GM19035 (cell line): Measurements from ENCODE around the gene AP1S1.

Experiments
- ATAC-seq: cut with Tn5 transposase; IDR thresholded peaks from one replicate; pipeline ENCODE4 v1.9.1; 2021; ENCODE audit not compliant: unreplicated experiment

The AP1S1 gene

DNA sequence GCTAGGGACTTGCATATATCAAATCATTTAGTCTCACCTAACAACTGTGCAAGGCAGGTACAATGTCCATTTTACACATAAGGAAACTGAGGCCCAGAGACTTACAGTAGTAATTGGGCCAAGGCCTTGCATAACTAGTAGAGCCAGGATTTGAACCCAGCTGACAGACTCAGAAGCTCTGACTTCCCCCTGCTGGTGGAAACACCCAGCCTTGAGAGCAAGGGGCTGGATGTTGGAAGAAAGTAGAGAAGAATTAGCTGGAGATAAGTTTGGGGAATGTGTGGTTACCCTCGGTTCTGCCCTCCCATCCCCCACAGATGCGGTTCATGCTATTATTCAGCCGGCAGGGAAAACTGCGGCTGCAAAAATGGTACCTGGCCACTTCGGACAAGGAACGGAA, 2.0 kb downstream of the AP1S1 start:
- no peak for ATAC-seq

DNA sequence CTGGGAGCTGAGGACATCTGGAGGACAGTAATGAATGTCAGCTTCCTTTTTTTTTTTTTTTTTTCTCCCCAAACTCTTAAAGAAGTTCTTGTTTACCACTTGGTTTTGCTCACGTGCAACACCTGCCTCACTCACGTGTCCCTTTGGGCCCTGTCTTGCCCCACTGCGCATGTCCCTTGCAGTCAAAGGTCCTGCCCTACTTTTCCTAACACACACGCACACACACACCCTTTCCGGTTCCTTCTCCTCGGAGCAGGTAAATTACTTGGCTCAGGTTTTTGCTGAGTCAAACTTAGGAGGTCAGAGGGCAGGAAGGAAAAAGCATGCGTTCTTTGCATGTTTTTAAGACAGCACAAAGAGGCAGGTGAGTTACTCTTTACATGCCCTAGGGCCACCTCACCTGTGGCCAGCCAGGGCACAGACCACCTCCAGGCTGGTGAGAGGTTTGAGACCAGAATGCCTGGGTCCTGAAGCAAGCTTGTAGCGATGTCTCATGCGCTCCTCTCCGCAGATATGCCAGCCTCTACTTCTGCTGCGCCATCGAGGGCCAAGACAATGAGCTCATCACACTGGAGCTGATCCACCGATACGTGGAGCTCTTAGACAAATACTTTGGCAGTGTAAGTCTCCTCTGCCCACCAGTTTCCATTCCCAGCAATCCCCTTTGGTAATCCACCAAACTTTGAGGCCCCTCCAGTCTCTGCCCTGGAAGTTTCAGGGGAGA, 2.8 kb downstream of the AP1S1 start:
- no peak for ATAC-seq

DNA sequence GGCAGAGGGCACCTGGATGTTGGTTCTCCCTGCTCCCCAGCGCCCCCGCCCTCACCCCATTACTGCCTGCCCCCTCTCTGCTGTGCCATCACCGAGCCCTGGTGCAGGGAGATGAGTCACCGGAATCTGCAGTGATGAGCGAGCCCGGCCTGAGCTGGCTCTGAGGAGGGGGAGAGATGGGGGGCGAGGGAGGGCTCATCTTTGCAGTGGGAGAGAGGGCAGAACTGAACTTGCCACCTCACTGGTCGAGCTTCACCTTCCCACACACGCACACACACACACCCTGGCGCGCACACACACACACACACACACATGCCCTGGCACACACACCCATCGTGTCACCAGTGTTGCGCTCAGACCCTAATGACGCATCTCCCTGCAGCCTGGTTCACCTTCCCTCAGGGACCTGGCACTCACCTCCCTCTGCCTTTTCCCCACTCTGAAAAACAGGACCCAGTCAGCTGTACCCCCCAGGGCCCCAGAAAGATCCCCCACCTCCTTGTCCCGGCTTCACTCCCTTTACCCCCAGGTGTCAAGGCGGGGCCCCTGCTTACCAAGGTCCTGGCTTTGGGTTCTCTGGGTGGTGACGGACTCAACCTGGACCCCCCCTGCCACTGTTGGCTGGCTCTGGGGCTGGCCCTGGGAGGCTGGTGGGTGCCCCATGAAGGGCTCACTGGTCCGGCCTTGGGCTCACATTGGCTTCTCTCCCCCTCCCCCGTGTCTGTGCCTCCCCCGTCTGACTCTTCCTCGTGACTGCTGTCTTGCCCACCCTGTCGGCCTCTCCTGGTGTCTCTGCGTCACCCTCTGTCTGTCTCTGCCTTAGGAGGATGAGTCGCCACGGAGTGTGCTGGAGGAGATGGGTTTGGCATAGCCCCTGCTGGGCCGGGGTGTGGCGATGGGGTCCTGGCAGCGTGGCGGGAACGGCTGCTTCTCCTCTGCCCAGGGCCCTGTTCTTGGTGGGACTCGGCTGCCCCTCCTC, 5.7 kb downstream of the AP1S1 start:
- ATAC-seq: no peak

DNA sequence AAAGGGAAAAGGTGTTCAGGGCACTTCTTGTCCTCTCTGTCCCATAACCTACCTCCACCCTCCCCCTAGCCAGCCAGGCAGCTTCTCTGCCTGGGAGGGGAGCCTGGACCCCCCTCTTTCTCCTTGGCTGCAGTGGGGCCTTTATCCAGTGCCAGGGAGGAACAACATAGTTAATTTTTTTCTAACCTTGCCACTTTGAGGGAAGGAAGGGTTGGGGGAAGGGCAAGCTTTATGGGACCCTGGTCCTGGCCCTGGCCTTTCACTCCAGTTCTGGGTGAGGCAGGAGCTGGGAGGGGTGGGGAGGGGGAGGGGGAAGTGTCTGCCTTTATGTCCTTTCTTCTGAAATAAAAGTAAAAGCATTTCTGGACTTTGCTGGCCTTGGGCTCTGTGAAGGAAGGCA, 6.6 kb downstream of the AP1S1 start:
- no peak for ATAC-seq

DNA sequence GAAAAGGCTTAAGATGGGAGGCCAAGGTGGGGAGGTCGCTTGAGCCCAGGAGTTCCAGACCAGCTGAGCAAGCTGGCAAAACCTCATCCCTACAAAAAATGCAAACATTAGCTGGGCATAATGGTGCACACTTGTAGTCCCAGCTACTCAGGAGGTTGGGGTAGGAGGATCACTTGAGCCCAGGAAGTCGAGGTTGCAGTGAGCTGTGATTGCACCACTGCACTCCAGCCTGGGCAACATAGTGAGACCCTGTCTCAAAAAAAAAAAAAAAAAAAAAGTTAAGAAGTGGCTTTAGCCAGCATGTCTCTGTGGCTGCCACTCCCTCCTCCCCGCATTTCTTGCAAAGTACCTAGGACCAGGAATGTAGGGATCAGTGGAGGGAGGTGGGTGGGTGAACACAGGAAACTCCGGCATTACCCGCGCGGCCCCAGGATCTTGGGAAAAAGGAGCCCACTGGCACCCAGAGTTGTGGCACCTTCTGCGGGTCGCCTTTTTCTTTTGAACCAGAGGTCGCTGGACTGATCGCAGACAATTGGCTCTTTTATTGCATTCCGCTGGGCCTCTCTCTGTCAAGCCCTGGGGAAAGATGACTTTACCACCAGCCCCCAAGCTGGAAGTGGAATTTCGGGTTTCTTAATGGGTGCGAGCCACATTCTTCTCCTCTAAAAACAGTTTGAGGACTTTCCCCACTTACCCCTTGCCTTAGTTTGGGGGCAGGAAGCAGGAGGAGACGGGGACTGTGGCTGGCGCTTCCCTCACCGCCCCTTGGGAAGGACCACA, 7.6 kb downstream of the AP1S1 start:
- no peak for ATAC-seq

DNA sequence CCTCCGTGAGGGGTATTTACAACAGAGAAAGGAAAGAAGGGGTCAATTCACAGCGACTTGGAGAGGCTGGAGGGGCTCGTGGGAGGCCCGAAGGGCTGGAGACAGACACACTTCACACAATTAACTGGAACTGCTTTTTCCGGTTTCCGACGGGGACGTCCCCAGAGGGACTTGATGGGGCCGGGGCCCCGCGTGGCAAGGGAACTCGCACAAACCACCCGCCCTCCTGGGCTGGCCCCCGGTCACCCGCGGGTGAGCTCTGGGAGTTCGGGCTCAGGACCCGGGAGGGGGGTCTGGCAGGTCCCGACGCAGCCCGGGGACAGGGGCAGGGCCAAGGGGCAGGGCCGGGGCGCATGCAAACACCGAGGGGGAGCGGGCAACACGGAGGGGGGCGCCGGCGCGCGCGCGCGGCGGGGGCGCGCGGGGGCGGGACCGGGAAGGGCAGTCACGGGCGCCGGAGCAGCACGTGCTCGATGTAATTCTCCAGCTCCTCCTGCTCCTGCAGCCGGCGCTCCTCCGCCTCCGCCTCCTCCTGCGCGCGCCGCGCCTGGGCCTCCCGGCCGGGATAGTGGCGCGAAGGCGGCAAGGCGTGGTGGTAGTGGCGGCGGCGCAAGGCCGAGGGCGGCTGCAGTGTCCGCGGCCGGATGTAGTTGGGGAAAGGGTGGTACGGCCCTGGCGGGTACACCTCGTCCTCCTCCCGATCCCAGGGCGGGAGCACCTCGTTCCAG, 8.4 kb downstream of the AP1S1 start:
- ATAC-seq: no peak

DNA sequence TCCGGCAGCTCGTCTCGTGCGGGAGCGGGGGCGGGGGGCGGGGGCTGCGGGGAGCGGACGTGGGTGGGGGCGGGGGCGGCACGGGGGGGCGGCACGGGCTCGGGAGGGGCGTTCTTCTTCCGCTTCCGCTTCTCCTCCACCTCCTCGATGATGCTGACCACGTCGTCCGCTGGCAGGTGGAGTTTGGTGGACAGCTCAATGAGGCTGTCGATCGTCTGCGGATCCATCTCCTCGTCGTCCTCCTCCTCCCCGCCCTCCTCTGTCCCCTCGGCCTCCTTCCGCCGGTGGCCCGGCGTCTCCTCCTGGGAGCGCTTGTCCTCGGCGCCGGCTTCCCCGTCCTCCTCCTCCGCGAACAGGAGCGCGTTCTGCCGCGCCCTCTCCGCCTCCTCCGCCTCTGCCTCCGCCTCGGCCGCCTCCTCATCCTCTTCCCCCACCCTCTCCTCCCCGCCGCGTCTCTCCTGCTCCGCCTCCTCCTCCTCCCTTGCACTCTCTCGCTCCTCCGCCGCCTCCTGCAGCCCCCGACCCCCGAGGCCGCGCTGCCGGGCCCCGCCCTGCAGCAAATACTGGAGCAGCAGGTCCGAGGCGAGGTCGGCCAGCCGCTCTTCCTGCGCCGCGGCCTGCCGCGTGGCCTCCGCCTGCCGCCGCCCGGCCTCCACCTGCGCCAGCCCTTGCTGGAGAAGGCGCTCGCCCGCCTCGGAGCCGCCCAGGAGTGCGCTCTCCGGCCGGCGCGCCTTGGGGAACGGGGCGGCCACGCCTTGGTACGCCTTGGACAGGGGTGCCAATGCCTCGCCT, 9.2 kb downstream of the AP1S1 start:
- ATAC-seq: no peak

DNA sequence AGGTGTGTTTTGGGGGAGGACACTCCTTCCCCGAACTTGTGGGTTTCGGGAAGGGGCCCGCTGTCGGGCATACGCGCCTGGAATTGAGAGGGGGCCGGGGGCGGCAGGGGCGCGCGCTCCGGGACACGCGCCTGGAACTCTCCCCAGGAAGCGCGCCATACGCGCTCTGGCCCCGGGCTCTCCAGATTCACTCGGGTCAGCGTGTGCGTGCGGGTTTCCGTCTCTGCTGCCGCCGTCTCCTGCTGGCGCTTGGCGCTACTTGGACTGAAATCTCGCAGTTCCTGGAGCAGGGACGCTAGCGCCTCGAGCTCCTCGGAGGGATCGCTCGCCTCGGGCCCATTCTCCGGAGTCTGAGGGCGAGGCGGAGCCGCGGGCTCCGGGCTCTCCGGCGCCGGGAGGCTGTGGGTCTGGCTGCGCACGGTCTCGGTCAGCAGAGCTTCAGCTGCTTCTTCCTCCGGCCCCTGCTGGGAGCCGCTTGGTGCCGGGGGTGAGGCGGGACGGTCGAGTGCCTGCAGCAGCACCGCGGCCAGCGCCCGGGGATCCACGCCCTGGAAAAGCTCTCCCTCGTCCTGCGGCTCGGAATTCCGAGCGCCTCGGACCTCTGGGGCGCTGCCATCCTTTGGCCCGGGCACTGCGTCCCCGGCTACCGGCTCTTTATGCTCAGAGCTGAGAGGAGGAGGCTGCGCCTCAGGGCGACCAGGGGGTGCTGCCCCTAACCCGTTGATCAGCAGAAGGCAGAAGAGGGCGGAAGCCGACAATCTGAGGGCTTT, 10.0 kb downstream of the AP1S1 start:
- no peak for ATAC-seq

DNA sequence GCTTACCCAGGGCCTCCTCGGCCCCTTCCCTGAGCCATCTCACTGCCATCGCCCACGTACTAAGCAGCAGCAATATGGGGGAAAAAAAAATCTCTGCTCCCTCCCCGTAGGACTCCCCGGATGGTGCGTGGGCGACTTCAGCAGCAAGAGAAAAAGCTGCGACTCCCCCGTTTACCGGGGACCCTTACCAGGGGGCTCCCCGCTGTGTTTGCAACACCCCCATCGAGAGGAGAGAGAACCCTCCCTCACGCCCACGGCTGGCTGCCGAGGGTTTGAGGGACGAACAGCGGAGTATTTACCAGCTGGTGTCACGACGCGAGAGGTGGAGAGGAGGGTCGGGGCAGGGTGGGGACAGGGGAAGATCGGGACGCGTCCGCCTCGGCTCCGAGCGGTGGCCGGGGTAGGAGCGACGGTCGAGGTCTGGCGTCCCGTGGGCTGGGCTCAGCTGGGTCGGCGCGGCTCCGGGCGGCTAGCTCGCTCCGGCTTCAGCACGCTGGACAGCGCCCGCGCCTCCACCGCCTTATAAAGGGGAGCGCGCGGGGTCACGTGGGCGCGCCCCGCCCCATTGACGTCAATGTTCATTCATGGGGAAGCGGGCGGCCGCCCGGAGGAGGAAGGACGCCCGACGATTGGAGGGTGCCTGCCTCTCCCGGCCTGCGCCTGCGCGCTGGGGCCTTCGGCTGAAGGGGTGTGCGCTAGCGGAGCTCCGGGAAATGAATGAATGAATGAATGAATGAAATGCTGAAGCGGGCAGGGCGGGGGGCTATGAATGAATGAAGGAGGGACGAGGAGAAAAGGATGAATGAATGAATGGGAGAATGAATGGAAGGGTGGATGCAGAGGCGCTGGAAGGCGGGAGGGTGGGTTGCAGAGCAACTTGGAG, 11.0 kb downstream of the AP1S1 start, which contains the start of gene VGF:
VGF (minus strand) TSS at position 495 of the 883 bp plus-strand sequence. CDS start 726 bp downstream, outside the sequence.
- ATAC-seq: peak; percentile 69

DNA sequence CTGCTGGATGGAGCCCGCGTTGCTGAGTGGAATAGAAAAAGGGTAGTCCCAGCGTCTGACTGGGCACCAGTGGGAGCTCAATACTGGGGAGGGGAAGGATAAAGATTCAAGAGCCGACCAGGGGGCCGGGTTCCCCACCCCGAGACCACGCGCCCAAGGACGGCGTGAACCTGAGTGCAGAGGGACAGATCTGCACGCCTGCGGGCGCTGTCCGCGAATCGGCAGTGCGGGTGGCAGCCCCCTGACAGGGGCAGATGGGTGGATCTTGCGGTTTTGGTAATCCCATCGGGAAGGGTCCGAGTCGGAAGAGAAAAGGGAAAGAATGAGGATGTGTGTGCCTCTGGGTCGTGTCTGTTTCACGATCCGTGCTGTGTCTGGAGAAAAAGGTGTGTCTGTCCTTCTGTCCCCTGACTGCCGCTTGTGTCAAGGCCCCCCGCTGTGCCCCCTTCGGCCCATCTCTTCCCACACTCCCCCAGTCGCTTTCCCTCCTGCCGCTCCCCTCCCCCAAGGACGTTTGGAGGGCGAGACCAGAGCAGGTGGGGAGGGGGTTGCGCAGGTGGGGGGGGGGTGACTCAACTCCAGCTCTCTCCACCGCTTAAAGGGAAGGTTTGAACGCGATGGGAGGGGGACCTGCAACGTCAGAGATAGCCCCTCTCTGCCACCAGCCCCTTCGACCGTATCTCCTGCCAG, 11.8 kb downstream of the AP1S1 start:
- ATAC-seq: no peak

DNA sequence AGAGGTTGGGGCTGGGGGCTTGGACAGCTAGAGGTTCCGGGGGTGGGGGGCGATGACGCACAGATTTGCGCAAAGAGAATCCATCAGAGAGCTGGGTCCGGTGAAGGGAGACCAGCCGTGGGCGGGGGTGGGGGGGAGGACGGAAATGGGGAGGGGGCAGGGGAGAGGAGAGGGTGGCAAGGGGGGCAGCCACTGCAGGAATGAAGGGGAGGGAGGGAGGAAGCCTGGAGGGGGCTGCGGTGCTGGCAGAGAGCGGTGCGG, 12.3 kb downstream of the AP1S1 start:
- ATAC-seq: no peak

DNA sequence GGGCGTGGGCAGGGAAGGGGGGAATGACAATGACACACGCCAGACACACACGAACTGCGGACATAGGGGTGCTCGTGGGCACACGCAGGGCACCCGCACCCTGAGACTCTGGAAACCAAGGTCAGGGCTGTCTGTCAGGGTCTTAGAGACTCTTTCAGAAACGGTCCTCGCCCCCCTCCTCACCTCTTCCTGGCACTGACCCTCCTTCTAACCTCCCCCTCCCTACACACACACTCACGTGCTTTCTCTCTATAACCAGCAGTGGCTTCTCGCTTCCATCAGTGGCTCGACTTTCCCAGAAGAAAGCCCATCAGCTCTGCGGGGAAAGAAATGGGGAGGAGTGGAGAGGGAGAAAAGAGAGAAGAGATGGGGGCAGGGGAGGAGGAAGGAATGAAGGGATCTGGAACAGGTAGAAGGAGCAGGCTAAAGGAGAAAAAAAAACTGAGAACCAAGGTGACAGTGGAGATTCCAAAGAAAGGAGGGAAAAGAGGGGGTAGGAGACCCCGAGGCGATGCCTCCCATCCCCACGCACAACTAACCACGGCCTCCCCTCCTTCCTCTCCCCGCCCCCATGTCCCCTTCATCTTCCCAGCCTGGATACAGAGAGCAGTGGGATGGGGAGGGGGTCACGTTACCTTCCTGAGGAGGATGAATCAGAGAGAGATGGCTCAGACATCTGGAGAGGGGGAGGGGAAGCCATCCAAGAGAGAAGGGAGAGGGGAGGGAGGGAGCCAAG, 12.8 kb downstream of the AP1S1 start:
- ATAC-seq: no peak

DNA sequence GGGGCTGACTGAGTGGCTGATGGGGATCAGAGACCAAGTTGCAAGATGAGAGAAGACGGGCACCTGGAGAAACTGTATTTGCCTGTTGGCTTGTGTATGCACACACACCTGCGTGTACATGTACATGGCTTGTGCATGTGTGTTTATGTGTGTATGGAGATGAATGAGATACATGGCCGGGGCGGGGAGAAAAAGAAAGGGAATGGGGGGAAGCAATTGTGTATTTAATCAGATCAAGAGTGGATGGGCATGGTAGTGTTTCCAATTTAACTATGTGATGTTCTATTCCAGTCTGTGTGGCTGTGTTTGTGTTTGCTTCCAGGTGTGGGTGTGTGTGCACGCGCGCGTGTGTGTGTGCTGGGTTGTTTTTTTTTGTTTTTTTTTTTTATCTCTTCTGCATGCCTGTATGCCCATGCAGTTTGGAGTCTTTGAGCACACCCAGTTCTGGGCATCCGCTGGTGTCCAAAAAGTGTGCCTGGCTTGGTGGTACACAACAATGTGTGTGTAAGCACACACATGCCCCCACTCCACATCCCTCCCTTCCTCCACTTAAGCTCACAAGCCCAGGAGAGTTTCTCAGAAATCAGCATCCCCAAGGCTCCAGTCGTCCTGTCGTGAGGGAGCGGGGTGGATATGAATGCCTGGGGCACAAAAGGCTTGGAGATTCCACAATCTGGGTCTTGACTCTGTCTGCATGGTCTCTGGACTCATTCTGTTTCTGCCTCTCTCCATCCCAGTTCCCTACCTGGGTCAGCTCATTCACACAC, 13.6 kb downstream of the AP1S1 start:
- ATAC-seq: no peak

DNA sequence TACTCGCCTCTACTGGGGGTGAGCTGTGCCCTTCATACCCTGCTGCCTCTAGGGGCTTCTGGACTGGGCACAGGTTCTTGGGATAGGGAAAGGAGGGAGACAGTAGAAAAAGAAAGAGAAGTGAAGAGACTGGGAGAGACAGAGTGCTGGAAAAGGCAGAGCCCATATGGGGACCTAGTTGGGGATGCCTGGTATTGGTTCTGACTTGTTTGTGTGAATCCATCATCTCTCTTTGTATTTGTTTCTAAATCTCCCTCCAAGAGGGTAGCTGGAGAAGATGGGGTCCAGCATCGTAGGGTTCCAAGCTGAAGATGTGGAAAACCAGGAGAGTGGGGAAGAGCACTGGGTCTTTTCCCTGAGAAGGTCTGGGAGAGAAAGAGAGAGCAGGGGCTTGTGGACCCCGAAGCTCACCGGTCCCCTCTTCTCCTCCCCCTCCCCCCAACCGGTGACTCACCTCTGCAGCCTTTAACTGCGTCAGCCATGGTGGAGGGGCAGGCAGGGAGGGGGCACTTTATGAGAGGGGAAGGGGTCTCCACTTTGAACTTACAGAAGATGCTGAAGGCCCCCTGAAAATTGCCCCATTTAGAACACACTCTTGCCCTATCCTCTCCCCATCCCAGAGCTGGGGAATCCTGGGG, 14.3 kb downstream of the AP1S1 start:
- no peak for ATAC-seq

DNA sequence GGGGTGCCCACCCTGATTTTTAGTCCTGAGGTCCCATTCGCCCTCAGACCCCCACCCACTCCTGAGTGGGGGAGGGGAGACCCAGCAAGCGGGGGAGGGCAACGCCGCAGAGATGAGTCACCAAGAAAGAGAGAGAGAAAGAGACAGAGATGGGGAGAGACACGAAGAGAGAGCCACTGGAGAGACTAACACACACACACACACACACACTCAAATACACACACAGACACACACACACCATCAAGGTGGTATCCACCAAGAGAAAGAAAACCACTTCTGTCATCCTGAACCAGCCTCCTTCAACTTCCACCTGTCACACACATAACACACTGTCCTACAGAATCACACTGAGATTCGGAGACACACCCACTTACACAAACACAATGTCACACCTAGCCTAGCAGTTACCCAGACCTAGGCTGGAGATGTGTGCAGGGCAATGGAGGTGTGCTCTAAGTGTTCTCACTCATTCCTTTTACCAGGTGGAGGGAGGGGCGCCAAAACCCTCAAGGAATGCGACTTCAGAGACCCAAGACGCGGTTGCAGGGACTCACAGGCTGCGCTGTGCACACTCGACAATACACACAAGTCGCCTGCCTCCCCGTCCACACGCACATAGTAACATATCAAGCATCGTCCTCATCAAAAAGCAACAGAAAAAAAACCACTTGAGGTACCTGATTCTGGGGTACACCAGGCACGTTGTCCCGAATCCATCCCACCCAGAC, 15.0 kb downstream of the AP1S1 start:
- no peak for ATAC-seq
